Measurements from ENCODE around the gene TTLL9. TPM values are rescaled to one million over a fixed set of nuclear protein-coding genes. Genes with fewer than 3 reads are reported as not detected.

TTLL9 gene
- total RNA-seq, 2 donors from 2014 or later = not detected

- DNase-seq = no peak
- no peak for ATAC-seq
- H3K36me3 Mint-ChIP-seq (ENCODE audit: low read depth) = peaks cover 9% of the 10 kb centered on the region
- peaks cover 49% of the 10 kb centered on the region for H3K27me3 Mint-ChIP-seq
- peaks cover 13% of the 10 kb centered on the region for H3K4me1 Mint-ChIP-seq
- H3K27ac Mint-ChIP-seq = no peak overlapping the region
- H3K9me3 ChIP-seq (ENCODE audit: control insufficient read depth, low read length, poor library complexity, severe bottlenecking) = no peaks in the 10 kb centered on the region
- no peak overlapping the region for H3K4me3 Mint-ChIP-seq
Measured at GRCh38 chr20:31992086-31992485, 121.7 kb downstream of the TTLL9 start.

Other genes starting within 250 kb of the TTLL9 start
- gene COX4I2, start 232.7 kb upstream of the TTLL9 start, total RNA-seq = not detected
- 10 to 100 TPM; 35.6 to 59.1 TPM for gene BCL2L1, start 147.8 kb upstream of the TTLL9 start, total RNA-seq
- 1 to 10 TPM in 1 of 2 donors, under 1 TPM in 1; 0.57 to 2.0 TPM for gene TPX2, start 131.3 kb upstream of the TTLL9 start, total RNA-seq
- gene MYLK2, start 51.3 kb upstream of the TTLL9 start, total RNA-seq = not detected
- not detected for gene FOXS1, start 25.0 kb upstream of the TTLL9 start, total RNA-seq
- gene DUSP15, start 107 bp upstream of the TTLL9 start, total RNA-seq = not detected
- 1 to 10 TPM; 7.2 to 9.0 TPM for gene PDRG1, start 81.4 kb downstream of the TTLL9 start, total RNA-seq
- not detected for gene XKR7, start 97.5 kb downstream of the TTLL9 start, total RNA-seq
- gene CCM2L, start 139.8 kb downstream of the TTLL9 start, total RNA-seq = not detected
- 1 to 10 TPM; 1.3 to 7.5 TPM for gene HCK, start 181.6 kb downstream of the TTLL9 start, total RNA-seq
- gene TM9SF4, start 239.1 kb downstream of the TTLL9 start, total RNA-seq = 10 to 100 TPM; 41.2 to 42.4 TPM

Data from T-helper 17 cell (primary cell).